ENCODE measurements around the gene DR1. TPM values are rescaled to one million over a fixed set of nuclear protein-coding genes. Genes with fewer than 3 reads are reported as not detected.
"Not testable (repeated sequence)": the region's sequence is repeated elsewhere in the genome, so short reads cannot be mapped to it uniquely, and the experiment has no call there.

The DR1 gene
- total and polyA plus RNA-seq, 2 experiments from 2014 or later = 49.2 to 51.0 TPM

GRCh38 chr1:93348104-93348728 lies 2.5 kb downstream of the DR1 start:
- DNase-seq = peak; percentile 28
- peaks cover 15% of the 10 kb centered on the region; the same call in 1 of the 2 replicates for H3F3A ChIP-seq (ENCODE audit: insufficient read depth)
- no peaks in the 10 kb centered on the region for H3K9me3 ChIP-seq (ENCODE audit: low read depth)
- H3K27ac ChIP-seq = no peak overlapping the region
- H3K4me1 ChIP-seq (ENCODE audit: insufficient read depth) = peaks cover 44% of the 10 kb centered on the region
- peak overlapping the region; percentile 98 for H3K9ac ChIP-seq
- H2AFZ ChIP-seq = no peak overlapping the region
- H3K79me2 ChIP-seq (ENCODE audit: insufficient read depth) = peaks cover 96% of the 10 kb centered on the region
- no peaks in the 10 kb centered on the region for H4K20me1 ChIP-seq (ENCODE audit: insufficient read depth)
- WGBS, 2 experiments (ENCODE audit: low coverage in 1 of 2, low lambda C conversion rate in 2 of 2, missing lambda C conversion rate in 2 of 2) = 0 to 8% methylated on average over 2 of the region's 2 CpGs
- TF ChIP-seq EZH2phosphoT487 (IDR thresholded peaks at IDR 0.05; ENCODE audit: insufficient read depth, low read depth) = no peak
- TF ChIP-seq EZH2 (IDR thresholded peaks at IDR 0.05; ENCODE audit: insufficient read depth, poor library complexity, severe bottlenecking) = no peak
- no peaks in the 10 kb centered on the region for H3K27me3 ChIP-seq (replicated peaks; ENCODE audit: insufficient read depth)
- no peaks in the 10 kb centered on the region for H3K36me3 ChIP-seq (ENCODE audit: low read depth)
- in situ Hi-C loops (cut with MboI) = no loop called here
- peak overlapping the region; percentile 99 for H3K4me2 ChIP-seq (ENCODE audit: unreplicated experiment)
- no peaks in the 10 kb centered on the region for H3K9me2 ChIP-seq (ENCODE audit: insufficient read depth)
- H3K4me3 ChIP-seq = peak overlapping the region; percentile 99

- Histone ChIP-seq H3K9me2 (ENCODE audit: insufficient read depth) (no peaks in the 10 kb centered on the region), H3F3A (ENCODE audit: insufficient read depth) (peaks cover 22% of the 10 kb centered on the region; the same call in 1 of the 2 replicates), H3K4me1 (ENCODE audit: insufficient read depth) (peaks cover 56% of the 10 kb centered on the region), H4K20me1 (ENCODE audit: insufficient read depth) (no peaks in the 10 kb centered on the region), H3K9ac (peak overlapping the region; percentile 98), H3K79me2 (ENCODE audit: insufficient read depth) (peaks cover 96% of the 10 kb centered on the region), H3K27ac (no peak overlapping the region), H2AFZ (no peak overlapping the region), H3K4me3 (peak overlapping the region; percentile 99), H3K9me3 (ENCODE audit: low read depth) (no peaks in the 10 kb centered on the region), H3K27me3 (replicated peaks; ENCODE audit: insufficient read depth) (no peaks in the 10 kb centered on the region), H3K36me3 (ENCODE audit: low read depth) (peaks cover 8% of the 10 kb centered on the region), H3K4me2 (ENCODE audit: unreplicated experiment) (peak overlapping the region; percentile 99)
- DNase-seq = peak; percentile 26
- in situ Hi-C loops (cut with MboI) = no loop called here
- 59% methylated on average over 7 of the region's 7 CpGs for WGBS, 2 experiments (ENCODE audit: low coverage in 1 of 2, low lambda C conversion rate in 2 of 2, missing lambda C conversion rate in 2 of 2)
- TF ChIP-seq EZH2 (IDR thresholded peaks at IDR 0.05; ENCODE audit: insufficient read depth, poor library complexity, severe bottlenecking) (no peak), EZH2phosphoT487 (IDR thresholded peaks at IDR 0.05; ENCODE audit: insufficient read depth, low read depth) (no peak)
Measured at GRCh38 chr1:93349231-93350135, 3.8 kb downstream of the DR1 start.

GRCh38 chr1:93350322-93350721 lies 4.6 kb downstream of the DR1 start:
- H3K9me3 ChIP-seq (ENCODE audit: low read depth) = no peaks in the 10 kb centered on the region
- no peaks in the 10 kb centered on the region for H3K9me2 ChIP-seq (ENCODE audit: insufficient read depth)
- H3K4me2 ChIP-seq (ENCODE audit: unreplicated experiment) = peak overlapping the region; percentile 99
- TF ChIP-seq EZH2 (IDR thresholded peaks at IDR 0.05; ENCODE audit: insufficient read depth, poor library complexity, severe bottlenecking) (no peak), EZH2phosphoT487 (IDR thresholded peaks at IDR 0.05; ENCODE audit: insufficient read depth, low read depth) (no peak)
- H3F3A ChIP-seq (ENCODE audit: insufficient read depth) = peaks cover 17% of the 10 kb centered on the region; the same call in 1 of the 2 replicates
- no peak for DNase-seq
- peak overlapping the region; percentile 99; the same call in 1 of the 2 replicates for H3K4me3 ChIP-seq
- no peak overlapping the region for H3K27ac ChIP-seq
- 98 to 100% methylated on average over 1 of the region's 1 CpG for WGBS, 2 experiments (ENCODE audit: low coverage in 1 of 2, low lambda C conversion rate in 2 of 2, missing lambda C conversion rate in 2 of 2)
- peaks cover 16% of the 10 kb centered on the region for H3K36me3 ChIP-seq (ENCODE audit: low read depth)
- in situ Hi-C loops (cut with MboI) = no loop called here
- peaks cover 98% of the 10 kb centered on the region for H3K79me2 ChIP-seq (ENCODE audit: insufficient read depth)
- no peak overlapping the region for H3K9ac ChIP-seq
- no peaks in the 10 kb centered on the region for H4K20me1 ChIP-seq (ENCODE audit: insufficient read depth)
- H3K27me3 ChIP-seq (replicated peaks; ENCODE audit: insufficient read depth) = no peaks in the 10 kb centered on the region
- H3K4me1 ChIP-seq (ENCODE audit: insufficient read depth) = peaks cover 58% of the 10 kb centered on the region
- H2AFZ ChIP-seq = no peak overlapping the region

GRCh38 chr1:93350875-93351274 lies 5.2 kb downstream of the DR1 start:
- Histone ChIP-seq H3K9me2 (ENCODE audit: insufficient read depth) (no peaks in the 10 kb centered on the region), H3K27ac (no peak overlapping the region), H3K4me2 (ENCODE audit: unreplicated experiment) (peak overlapping the region; percentile 99), H3K4me1 (ENCODE audit: insufficient read depth) (peaks cover 62% of the 10 kb centered on the region), H2AFZ (no peak overlapping the region), H3K79me2 (ENCODE audit: insufficient read depth) (peaks cover 100% of the 10 kb centered on the region), H4K20me1 (ENCODE audit: insufficient read depth) (no peaks in the 10 kb centered on the region), H3F3A (ENCODE audit: insufficient read depth) (peaks cover 16% of the 10 kb centered on the region; the same call in 1 of the 2 replicates), H3K9ac (no peak overlapping the region), H3K36me3 (ENCODE audit: low read depth) (peaks cover 22% of the 10 kb centered on the region), H3K27me3 (replicated peaks; ENCODE audit: insufficient read depth) (no peaks in the 10 kb centered on the region), H3K4me3 (peak overlapping the region; percentile 99; the same call in 1 of the 2 replicates), H3K9me3 (ENCODE audit: low read depth) (no peaks in the 10 kb centered on the region)
- no peak for DNase-seq
- 90 to 96% methylated on average over 1 of the region's 1 CpG for WGBS, 2 experiments (ENCODE audit: low coverage in 1 of 2, low lambda C conversion rate in 2 of 2, missing lambda C conversion rate in 2 of 2)
- no peak for TF ChIP-seq EZH2phosphoT487 (IDR thresholded peaks at IDR 0.05; ENCODE audit: insufficient read depth, low read depth)
- TF ChIP-seq EZH2 (IDR thresholded peaks at IDR 0.05; ENCODE audit: insufficient read depth, poor library complexity, severe bottlenecking) = no peak
- in situ Hi-C loops (cut with MboI) = no loop called here

GRCh38 chr1:93351346-93351745 lies 5.6 kb downstream of the DR1 start:
- H3K9ac ChIP-seq; H4K20me1 ChIP-seq (ENCODE audit: insufficient read depth); H3K9me2 ChIP-seq (ENCODE audit: insufficient read depth); H3K9me3 ChIP-seq (ENCODE audit: low read depth); H3K27me3 ChIP-seq (replicated peaks; ENCODE audit: insufficient read depth); DNase-seq; H2AFZ ChIP-seq; in situ Hi-C loops (cut with MboI): not testable (repeated sequence)
- Histone ChIP-seq H3K4me2 (ENCODE audit: unreplicated experiment) (peak overlapping the region; percentile 16), H3K36me3 (ENCODE audit: low read depth) (peaks cover 26% of the 10 kb centered on the region), H3K4me3 (0 out of 2 replicates have a peak overlapping the region, but pooled peaks have one; percentile 99), H3K79me2 (ENCODE audit: insufficient read depth) (peaks cover 100% of the 10 kb centered on the region), H3K27ac (0 out of 2 replicates have a peak overlapping the region, but pooled peaks have one; percentile 47), H3K4me1 (ENCODE audit: insufficient read depth) (peaks cover 62% of the 10 kb centered on the region), H3F3A (ENCODE audit: insufficient read depth) (peaks cover 16% of the 10 kb centered on the region; the same call in 1 of the 2 replicates)
- WGBS, 2 experiments (ENCODE audit: low coverage in 1 of 2, low lambda C conversion rate in 2 of 2, missing lambda C conversion rate in 2 of 2) = 53 to 56% methylated on average over 7 of the region's 7 CpGs
